ENCODE data around the gene ADAM22.

GRCh38 chr7:88203401-88203800 lies 269.4 kb downstream of the ADAM22 start:
- TF ChIP-seq CTCF (IDR thresholded peaks at IDR 0.05) (no peak), POLR2A (IDR thresholded peaks at IDR 0.05) (no peak)
